T follicular helper cell (primary cell): ENCODE measurements around the gene PCDH1.

ENCODE experiments used
- DNase-seq: peaks from one replicate; pipeline ENCODE4 v3.0.0-alpha.2; 2020; ENCODE audit warnings: low read depth

Gene PCDH1

DNA sequence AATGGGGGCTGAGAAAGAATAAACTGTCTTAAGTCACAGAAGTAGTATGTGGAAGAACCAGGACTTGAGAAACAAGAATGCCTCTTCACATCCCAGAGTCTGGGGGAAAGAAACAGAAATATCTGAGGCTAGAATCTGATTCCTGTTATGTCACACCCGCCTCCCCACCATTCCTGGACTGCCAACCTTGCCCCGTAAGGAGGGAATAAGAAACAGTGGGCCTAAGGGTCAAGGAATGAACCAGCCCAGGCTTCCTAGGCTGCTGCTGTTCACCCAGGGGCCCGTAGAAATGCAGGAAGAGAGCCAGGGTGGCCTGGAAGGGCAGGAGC lies 4.3 kb downstream of the PCDH1 start:
- no peak for DNase-seq

DNA sequence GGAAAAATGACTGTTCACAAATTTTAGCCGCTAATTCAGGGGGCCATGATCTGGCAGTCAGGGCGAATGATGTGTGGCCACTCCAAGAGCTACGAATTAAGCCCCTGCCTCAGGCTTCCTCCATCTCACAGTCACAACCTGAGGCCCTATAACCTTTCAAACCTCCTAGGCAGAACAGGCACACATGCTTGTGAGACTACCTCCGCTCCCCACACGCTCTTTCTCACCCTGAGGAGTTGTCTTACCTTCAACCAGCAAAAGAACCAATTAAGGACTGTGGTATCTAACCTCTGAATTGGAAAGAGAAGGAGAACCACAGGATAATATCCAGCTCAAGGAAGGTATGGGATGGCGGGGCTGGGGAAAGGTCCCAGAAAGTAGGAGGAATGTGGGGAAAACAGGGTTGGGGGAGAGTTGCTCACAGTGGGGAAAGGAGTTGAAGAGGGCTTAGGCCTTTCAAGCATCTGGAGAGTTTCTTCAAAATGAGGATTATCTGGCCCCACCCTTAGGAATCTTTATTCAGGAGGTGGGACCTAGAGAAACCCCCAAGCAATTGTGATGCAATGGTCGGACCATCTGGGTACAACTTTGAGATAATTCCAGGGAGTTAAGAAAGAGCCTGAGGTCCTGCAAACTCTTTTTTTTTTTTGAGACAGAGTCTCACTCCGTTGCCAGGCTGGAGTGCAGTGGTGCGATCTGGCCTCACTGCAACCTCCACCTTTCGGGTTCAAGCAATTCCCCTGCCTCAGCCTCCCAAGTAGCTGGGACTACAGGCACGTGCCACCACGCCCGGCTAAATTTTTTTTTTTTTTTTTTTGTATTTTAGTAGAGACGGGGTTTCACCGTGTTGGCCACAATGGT lies 5.5 kb downstream of the PCDH1 start:
- no peak for DNase-seq

DNA sequence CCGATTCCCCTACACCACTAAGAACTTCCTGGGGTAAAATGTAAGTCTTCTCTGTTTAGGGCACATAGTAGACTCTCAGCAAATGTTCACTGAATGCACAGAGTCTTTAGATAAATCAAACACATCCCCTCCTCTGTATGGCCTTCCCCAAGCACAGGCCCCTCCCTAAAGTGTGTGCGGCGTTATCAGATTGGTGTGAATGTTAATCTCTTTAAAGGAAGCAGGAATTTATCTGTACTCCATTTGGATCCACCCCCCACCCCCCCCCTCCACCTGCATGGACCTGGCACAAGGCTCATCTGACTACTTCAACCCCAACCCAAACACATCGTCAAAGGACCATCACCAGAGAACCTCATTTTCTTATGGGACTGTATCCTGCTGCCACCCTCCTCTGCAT lies 6.3 kb downstream of the PCDH1 start:
- no peak for DNase-seq

DNA sequence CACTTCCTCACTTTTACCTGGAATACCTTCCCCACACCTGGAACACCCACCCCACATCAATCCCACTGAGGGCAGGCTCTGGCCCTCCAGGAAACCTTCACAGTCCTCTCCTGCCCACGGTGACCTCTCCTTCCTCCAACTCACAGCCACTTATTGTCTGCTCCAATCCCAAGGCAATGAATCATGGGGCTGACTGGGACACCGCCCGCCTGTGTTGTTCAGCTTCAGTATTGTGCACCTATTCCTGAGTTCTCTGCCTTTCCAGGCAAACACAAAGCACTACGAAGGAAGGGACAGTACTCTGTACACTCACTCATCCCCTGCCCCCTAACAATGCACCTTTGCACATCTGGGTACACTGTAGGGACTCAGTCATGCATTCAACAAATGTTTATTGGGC lies 7.3 kb downstream of the PCDH1 start:
- no peak for DNase-seq

DNA sequence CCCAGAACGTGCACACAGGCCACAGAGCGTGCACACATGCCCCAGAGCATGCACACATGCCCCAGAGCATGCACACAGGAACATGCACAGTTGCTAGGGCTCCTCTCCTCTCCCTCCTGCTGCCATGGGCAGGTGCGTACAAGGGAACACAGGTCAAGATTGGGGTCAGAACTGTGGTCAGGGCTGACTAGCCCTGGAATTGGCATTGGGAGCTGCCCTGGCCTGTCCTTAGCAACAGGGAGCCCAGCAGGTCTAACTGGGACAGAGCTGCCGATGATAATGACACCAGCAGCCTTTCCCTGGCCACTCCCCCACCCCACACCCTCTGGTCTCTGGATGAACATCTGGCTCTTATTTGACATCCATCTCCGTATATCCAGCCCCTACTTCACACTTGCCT lies 8.0 kb downstream of the PCDH1 start:
- no peak for DNase-seq

DNA sequence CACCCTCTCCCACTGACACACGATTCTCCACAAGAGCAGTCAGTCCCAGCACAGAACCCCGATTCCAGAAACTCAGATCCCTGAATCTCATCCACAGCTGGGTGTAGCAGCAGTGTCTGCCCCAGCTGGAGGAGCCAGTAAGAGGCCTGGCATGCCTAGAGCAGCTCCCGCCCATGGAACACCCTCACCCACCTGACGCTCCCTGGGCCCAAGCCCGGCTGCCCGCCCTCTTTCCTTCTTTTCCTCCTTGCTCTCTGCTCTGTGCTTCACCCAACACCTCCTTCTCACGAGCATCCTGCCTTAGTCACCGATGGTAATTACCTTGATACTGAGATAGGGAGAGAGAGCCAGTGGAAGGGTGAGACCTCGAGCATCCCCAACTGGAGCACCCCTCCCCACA lies 8.7 kb downstream of the PCDH1 start:
- DNase-seq, result no peak

DNA sequence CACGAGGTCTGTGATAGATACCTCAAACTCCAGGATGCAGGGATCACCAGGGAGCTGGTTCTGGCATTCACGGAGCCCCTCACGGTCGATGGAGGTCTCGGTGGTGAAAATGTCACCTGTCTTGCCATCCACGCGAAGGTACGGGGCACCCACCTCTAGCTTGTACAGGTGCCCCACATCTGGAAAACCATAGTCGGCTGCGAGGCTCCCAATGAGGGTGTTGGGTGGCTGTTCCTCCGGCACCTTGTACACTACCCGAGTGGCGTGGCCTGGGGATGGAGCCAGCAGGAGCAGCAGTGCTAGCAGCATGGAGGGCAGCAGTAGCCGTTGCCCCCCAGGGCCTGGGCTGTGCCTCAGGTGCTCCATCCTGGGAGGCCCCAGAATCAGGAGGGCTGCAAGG lies 9.2 kb downstream of the PCDH1 start:
- DNase-seq, result no peak

DNA sequence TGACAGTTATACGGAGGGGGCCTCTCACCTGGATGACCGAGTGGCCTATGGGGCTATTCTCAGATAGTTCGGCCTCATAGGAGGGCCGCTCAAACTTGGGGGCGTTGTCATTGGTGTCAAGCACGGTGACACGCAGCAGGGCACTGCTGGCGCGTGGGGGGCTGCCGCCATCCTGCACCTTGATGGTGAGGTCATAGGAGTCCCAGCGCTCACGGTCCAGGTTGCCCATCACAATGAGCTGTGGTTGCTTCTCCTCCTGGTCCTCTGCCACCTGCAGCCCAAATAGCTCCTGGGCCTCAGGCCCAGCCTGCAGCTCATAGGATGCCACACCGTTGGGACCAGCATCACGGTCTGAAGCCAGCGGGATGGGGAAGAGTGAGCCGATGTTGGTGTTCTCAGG lies 9.7 kb downstream of the PCDH1 start:
- DNase-seq, result no peak

DNA sequence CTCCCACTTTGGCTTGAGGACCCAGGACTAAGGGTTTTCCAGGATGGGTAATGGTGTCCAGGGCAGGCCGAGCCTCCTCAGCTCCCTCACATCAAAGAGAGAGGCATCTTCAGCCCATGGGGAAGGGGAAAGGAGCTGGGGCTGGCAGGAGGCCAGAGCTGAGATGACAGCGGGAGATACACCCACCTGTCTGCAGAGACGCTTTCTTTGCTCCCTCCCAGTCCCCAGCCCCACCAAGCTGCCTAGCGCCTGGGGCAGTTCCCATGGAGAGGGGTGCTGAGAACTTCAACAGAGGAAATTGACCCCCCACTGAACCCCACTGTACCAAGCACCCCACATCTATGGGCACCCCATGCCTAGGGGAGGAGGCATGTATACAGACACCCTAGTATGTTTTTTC lies 10.6 kb downstream of the PCDH1 start:
- no peak for DNase-seq

DNA sequence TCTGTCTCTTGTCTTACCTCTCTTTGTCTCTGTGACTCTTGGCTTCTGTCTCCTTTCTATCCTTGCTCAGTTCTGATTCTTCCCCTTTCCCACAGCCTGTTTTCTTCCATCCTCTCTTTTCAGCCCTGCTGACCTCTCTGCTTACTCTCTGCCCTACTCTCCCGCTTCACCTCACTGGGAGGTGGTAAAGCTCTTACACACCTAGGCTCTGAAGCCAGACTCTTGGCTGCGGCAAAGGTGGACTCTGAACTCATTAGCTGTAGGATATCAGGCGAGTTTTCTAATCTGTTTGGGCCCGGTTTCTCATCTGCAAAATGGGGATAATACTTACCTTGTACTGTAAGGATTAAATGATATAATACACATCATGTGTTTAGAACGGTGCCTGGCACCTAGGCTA lies 11.1 kb downstream of the PCDH1 start:
- DNase-seq, result no peak

DNA sequence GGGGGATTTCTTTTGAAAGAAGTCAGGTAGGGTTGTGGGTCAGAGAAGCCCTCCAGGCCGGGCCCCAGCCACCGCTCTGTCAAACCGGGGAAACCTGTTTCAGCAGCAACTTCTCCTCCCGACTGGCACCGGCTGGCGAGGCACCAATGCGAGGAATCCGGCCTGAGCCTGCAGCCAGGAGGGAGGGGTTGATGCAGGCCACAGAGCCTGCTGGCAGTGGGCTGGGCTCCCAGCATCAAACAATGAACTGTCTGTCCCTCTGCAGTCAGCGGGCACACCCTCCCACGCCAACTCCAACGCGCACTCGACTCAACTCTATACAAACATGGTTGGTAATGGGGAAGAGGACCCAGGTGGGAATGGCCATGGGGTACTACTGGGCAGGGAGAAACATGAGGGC lies 12.1 kb downstream of the PCDH1 start:
- no peak for DNase-seq

DNA sequence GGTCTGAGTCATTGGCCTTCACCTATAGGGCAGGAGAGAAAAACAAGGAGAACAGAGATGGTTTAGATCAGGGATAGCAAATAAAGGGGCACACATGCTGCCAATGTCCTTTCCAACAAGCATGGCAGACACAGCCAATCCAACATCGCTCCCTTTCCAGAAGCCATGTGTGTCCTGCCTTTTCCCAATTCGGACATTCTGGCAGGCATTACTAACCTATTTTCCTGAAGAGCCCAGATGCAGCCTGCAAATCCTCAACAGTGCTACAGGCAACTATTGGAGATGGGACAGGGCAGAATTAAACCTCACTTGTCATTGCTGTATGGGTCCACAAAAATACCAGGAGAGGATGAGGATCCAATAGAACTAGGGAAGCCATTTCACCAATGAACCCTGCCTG lies 12.8 kb downstream of the PCDH1 start:
- DNase-seq, result no peak

DNA sequence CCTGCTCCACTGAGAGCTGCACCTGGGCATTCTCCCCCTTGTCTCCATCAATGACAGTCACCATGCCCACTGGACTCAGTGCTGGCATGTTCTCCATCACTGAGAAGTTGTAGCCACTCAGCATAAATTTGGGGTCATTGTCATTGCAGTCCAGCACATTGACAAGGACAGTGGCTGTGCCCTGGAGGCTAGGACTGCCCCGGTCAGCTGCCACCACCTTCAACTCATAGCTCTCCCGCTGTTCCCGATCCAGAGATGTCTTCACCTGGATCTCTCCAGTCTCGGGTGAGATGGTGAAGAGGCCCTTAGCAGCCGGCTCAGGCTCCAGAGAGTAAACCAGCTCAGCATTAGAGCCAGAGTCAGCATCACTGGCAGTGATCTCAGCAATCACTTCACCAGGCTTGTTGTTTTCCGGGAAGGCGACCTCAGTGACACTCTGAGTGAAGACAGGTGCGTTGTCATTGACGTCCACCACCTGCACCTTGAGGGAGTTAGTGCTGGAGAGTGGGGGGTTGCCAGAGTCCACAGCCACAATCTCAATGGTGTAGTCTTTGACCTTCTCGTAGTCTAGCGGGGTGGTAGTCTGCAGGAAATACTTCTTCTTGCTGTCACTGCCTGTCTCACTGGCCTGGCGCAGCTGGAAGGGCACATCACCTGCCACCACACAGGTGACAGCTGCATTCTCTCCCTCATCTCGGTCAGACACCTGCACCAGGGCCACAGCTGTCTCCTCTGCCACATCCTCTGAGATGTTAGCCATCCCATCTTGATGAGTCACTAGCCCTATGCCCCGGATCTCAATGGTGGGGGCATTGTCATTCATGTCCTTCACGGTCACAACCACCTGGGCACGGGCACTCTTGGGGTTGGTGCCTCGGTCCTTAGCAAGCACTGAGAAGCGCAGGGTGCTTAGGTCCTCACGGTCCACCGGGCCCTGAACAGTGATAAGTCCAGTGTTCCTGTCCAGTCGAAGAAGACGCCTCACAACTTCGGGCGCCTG lies 13.5 kb downstream of the PCDH1 start:
- DNase-seq, result no peak

DNA sequence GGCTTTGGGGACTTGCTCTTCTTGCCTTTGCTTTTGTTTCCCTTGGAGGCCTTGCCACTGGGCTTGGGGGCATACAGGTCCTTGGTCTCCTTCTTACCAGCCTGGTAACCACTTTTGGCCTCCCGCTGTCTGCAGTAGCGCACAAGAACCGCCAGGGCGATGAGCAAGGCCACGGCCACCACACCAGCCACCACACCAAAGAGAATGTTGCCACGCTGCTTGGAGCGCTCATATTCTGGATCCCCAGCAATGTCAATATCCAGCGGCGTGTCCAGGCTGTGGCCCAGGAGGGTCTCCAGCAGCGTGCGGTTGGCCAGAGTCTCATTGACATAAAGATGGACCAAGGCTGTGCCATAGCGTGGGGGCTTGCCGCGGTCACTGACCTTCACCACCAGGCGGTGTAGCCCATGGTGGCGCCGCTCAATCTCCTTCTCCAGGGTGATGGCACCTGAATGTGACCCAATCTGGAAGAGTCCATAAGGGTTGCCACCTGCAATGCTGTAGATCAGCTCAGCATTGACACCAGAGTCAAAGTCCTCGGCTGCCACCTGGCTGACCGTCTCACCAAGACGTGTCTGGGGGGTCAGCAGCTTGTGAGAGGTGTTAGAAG lies 14.5 kb downstream of the PCDH1 start:
- DNase-seq, result no peak

DNA sequence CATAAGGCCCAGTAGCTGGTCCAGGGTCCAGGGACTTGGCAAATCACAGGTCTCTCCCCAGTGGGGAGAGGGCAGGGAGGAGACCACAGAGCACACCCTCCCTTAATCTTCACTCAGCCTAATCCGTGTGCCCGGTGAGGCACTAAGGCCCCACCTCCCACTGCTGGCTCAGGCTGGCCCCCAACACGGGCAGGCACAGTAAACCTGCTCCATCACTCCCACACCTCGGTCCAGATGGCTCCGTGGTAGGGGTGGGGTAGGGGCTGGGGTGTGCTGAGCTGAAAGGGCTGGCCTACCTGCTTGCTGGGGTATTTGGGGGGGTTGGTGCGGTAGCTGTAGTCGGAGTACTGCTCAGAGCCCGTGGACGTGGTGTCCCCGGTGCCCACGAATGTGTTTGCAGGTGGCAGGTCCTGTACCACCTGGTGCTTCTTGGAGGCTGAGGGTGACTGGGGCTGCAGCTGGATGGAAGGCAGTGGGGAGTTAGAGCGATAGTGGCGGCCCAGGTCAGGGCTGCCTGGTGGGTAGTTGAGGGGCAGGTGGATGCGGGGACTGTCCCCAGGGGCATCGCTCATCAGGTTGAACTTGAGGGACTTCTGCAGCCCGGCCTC lies 15.2 kb downstream of the PCDH1 start:
- DNase-seq, result no peak

DNA sequence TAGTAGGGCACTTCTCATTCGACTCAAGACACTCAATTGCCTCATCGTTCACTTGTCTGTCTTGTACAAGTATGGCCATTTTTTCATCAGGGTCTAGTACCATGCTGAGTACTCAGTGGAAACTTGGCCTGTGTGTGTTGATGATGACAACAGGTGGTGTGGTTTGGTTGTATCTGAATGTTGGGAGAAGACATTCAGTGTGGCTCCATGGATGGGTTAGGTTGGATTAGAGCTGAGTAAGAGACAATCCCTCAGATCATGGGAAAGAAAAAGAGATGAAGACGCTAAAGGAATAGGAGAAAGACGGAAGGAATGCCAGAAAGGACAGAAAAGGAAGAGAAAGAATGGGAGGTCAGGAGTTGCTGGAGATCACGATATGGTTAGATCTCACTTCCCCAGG lies 17.0 kb downstream of the PCDH1 start:
- no peak for DNase-seq

DNA sequence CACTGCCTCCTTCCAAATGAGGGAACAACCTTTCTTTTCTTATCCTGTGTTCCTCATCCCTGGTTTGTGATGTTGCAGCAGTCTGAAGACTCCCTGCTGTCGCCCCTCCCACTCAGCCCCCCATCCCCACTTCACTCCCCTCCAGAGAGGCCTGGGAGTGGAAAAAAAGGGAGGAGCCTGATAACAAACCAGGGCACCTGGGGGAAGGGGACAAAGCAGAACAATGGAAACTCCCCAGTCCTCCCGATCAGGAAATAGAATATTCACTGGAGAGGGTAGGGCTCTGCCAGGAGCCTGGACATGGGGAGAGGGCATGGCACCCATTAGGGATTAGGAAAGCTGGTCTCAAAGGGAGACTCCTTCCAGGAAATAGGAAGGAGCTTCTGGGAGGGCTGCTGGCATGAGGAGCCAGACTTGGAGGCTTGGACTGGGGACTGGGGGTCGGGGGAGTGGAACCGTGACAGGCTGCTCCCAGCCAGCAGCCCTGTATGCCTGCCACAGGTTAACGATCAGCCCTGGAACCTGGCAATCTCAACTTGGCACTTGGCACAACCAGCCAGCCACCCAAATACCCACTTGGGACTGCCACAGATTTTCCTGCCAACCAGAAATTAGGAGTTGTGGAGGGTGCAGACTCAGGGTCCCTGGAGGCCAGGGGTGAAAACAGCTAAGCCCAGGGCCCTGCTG lies 20.0 kb downstream of the PCDH1 start:
- DNase-seq, result no peak

DNA sequence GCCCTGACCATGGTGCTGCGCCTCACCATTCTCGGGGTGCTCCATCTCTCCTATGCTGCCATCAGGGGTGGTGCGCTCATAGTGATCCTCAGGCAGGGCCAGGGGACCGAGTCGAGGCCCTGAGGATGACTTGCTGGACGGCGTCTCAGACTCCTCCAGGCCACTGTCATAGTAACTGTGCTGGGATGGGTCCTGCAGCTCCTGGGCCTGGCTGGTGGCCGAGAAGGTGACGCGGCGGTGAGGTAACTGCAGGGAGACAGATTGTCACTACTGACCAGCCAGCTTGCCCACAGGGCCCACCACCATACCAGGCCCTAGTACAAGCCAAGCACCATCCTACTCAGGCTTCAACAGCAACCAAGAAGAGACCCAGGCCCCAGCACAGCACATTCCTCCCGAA lies 21.0 kb downstream of the PCDH1 start:
- DNase-seq, result no peak

DNA sequence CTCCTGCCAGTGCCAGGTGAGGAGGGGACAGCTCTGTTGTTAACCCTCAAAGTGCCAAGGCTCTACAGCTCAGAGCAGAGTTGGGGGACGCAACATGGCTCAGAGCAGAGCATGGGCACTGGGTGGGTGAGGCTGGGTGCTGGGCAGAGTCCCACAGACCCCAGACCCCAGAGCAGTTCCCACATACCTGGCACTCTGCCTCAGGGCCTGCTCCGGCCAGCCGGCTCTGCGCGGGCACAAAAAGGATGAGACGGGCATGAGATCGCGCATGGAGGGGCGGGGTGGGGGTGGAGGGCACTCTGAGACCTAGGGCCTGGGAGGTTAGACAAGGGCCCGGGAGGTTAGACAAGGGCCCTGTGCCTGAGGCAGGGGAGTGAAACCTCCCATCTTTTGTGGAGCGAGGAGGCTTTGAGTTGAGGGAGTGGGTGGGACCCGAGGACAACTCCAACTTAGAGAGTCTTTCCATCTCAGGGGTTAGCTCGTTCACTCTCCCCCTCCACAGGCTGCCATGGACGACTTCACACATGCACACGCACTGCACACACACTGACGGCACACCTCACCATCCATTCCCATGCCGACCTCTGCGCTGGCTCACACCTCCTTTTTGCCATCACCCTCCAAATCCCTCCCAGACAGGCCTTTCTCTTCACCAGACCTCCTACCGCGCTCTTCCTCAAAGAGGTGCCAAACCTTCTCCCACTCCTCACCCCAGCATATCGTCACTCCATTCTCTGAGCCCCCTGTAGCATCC lies 22.0 kb downstream of the PCDH1 start:
- no peak for DNase-seq

DNA sequence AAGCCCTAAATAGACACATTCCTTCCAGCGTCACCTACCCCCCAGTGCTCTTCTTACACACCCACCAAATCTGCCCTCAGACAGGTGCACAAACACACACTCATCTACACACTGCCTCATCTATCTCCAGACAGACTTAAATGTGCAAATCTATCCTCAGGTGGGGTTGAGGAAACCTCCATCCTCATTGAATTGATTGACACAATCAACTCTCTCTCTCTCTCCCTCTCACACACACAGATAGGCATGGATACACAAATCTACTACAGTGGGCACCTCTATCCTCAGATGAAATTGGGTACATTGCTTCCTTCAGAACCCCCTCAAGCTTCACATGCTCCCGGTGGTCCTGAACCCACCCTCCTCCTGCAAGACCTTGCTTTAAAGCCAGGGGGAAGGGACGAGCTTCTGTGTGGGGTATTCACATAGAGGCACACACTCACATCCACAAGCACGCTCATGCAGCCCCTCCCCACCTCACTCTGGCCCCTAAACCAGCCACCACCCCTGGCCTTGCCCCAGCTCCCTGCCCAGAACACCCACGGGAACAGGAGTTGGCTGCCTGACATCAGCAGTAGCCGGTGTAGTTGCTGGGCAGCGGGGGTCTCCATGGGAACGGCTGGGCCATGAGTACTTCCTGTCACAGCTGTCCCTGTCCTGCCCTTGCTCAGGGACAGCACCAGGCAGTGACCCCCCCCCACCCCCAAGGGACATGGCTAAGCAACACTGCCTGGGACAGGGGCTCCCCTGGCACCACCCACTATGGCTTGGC lies 22.8 kb downstream of the PCDH1 start:
- no peak for DNase-seq
